ENCODE measurements around the gene ZNF107. TPM values are rescaled to one million over a fixed set of nuclear protein-coding genes. Genes with fewer than 3 reads are reported as not detected.

Gene ZNF107
- total and polyA plus RNA-seq, 2 of the 8 experiments (the other 6 are each of a cell fraction or from before 2014, with no cell fraction given) = 3.4 to 31.0 TPM

GRCh38 chr7:64758151-64758550, 92.2 kb downstream of the ZNF107 start:
- no peaks in the 10 kb centered on the region for H3K4me1 ChIP-seq (replicated peaks in 1 of 4; ENCODE audit: control insufficient read depth in 3 of 4, insufficient read depth in 4 of 4, low read length in 3 of 4)
- ChIA-PET POLR2A (ENCODE audit: partially characterized antibody) (no interaction called here), CTCF (ENCODE audit: partially characterized antibody) (no interaction called here)
- no peak overlapping the region for H2BK120ac ChIP-seq (replicated peaks; ENCODE audit: low read depth, low read length)
- H3K79me2 ChIP-seq (ENCODE audit: control insufficient read depth in 1 of 2, insufficient read depth in 2 of 2, low read length in 2 of 2) = no peaks in the 10 kb centered on the region
- H3K36me3 ChIP-seq (ENCODE audit: control insufficient read depth in 2 of 4, insufficient read depth in 4 of 4, low read length in 3 of 4) = no peaks in the 10 kb centered on the region; a peak in 1 of 8 replicates
- H2BK12ac ChIP-seq (ENCODE audit: low read depth, low read length) = no peak overlapping the region
- no peak overlapping the region for H3K23ac ChIP-seq (ENCODE audit: insufficient read length)
- H2AFZ ChIP-seq (ENCODE audit: low read length) = no peak overlapping the region
- no peak for TF ChIP-seq KDM4A (IDR thresholded peaks at IDR 0.05; ENCODE audit: low read depth, low read length, severe bottlenecking)
- TF ChIP-seq CBX8 (IDR thresholded peaks at IDR 0.05; ENCODE audit: borderline replicate concordance, low read depth, low read length) = no peak
- no peak for TF ChIP-seq GTF2F1 (IDR thresholded peaks at IDR 0.05; ENCODE audit: borderline replicate concordance, low read depth, low read length)
- TF ChIP-seq PHF8 (conservative IDR thresholded peaks at IDR 0.05; ENCODE audit: low read depth, low read length) = no peak
- TF ChIP-seq MAFK (IDR thresholded peaks at IDR 0.05; ENCODE audit: low read depth, low read length) = no peak
- TF ChIP-seq MAX (IDR thresholded peaks at IDR 0.05) = no peak
- TF ChIP-seq CHD2 (IDR thresholded peaks at IDR 0.05; ENCODE audit: low read length) = no peak
- H2BK15ac ChIP-seq (ENCODE audit: low read length) = no peak overlapping the region
- FAIRE-seq (no peak), DNase-seq (ENCODE audit: low read depth in 1 of 2, low spot score in 2 of 2) (no peak)
- H3K23me2 ChIP-seq (ENCODE audit: low read depth, low read length) = no peaks in the 10 kb centered on the region
- no peak overlapping the region for H3K14ac ChIP-seq (ENCODE audit: insufficient read length)
- H3K27ac ChIP-seq (ENCODE audit: low read depth, low read length) = no peak overlapping the region
- no peak overlapping the region for H4K5ac ChIP-seq (ENCODE audit: insufficient read length, low read depth, low read length)
- no peak overlapping the region for H2BK20ac ChIP-seq (ENCODE audit: low read length)
- H4K8ac ChIP-seq (ENCODE audit: extremely low read depth, insufficient read depth, low read length) = no peak overlapping the region
- H3K56ac ChIP-seq (replicated peaks; ENCODE audit: insufficient read length, low read depth, low read length) = no peak overlapping the region
- 71% methylated on average over 3 of the region's 3 CpGs; no CpG with 5 or more reads in 1 of the 2 experiments for WGBS, 2 experiments (ENCODE audit: extremely low coverage in 1 of 2, insufficient coverage in 1 of 2, insufficient read length in 1 of 2, insufficient replicate concordance in 2 of 2, low coverage in 1 of 2, low lambda C conversion rate in 2 of 2, missing lambda C conversion rate in 1 of 2)
- H3K18ac ChIP-seq (ENCODE audit: extremely low read depth, low read length) = no peak overlapping the region
- H2AK5ac ChIP-seq (ENCODE audit: low read depth, low read length) = no peak overlapping the region
- H3K9me3 ChIP-seq (ENCODE audit: insufficient read depth in 2 of 2, low read depth in 1 of 2, low read length in 1 of 2) = peaks cover 41 to 63% of the 10 kb centered on the region in 2 experiments
- no peak overlapping the region for H3K4ac ChIP-seq (replicated peaks; ENCODE audit: insufficient read length, low read depth, low read length)
- no peaks in the 10 kb centered on the region for H3K27me3 ChIP-seq (replicated peaks in 1 of 4; ENCODE audit: control insufficient read depth in 3 of 4, extremely low read depth in 1 of 4, insufficient read depth in 3 of 4, low read length in 3 of 4)
- no peaks in the 10 kb centered on the region for H3K79me1 ChIP-seq (ENCODE audit: low read depth, low read length)
- H4K91ac ChIP-seq (replicated peaks; ENCODE audit: insufficient read length, low read length) = no peak overlapping the region
- H2BK5ac ChIP-seq (ENCODE audit: low read depth, low read length) = no peak overlapping the region
- no peak overlapping the region for H3K4me3 ChIP-seq (ENCODE audit: extremely low read depth in 1 of 4, insufficient read depth in 2 of 4, low read depth in 3 of 4, low read length in 4 of 4)
- H3K9ac ChIP-seq (replicated peaks in 1 of 4; ENCODE audit: extremely low read depth in 1 of 4, low read depth in 3 of 4, low read length in 3 of 4) = no peak overlapping the region
- H3K4me2 ChIP-seq (ENCODE audit: insufficient read depth in 1 of 2, low read depth in 2 of 2, low read length in 2 of 2) = no peak overlapping the region
- no peaks in the 10 kb centered on the region for H4K20me1 ChIP-seq (replicated peaks in 1 of 2; ENCODE audit: control insufficient read depth in 1 of 2, insufficient read depth in 2 of 2, low read length in 2 of 2)
